ENCODE data around the gene SH3BP5.

Gene SH3BP5

GRCh38 chr3:15318661-15319060 is 13.7 kb downstream of the SH3BP5 start:
- no peak for TF ChIP-seq CTCF (IDR thresholded peaks at IDR 0.05)

- no peak for TF ChIP-seq CTCF (IDR thresholded peaks at IDR 0.05)
Observed at GRCh38 chr3:15316998-15317435, 15.4 kb downstream of the SH3BP5 start.

GRCh38 chr3:15315003-15315402 is 17.4 kb downstream of the SH3BP5 start:
- no peak for TF ChIP-seq CTCF (IDR thresholded peaks at IDR 0.05)

GRCh38 chr3:15314276-15314675 is 18.1 kb downstream of the SH3BP5 start:
- TF ChIP-seq CTCF (IDR thresholded peaks at IDR 0.05) = no peak

GRCh38 chr3:15313461-15313860 is 18.9 kb downstream of the SH3BP5 start:
- TF ChIP-seq CTCF (IDR thresholded peaks at IDR 0.05) = no peak

- no peak for TF ChIP-seq CTCF (IDR thresholded peaks at IDR 0.05)
Observed at GRCh38 chr3:15312550-15312949, 19.8 kb downstream of the SH3BP5 start.

- TF ChIP-seq CTCF (IDR thresholded peaks at IDR 0.05) = no peak
Observed at GRCh38 chr3:15310491-15311370, 21.7 kb downstream of the SH3BP5 start.

Measured in LNCAP (cell line).